HG03575 (cell line): ENCODE measurements around the gene CST7.
"Not testable (repeated sequence)": the region's sequence is repeated elsewhere in the genome, so short reads cannot be mapped to it uniquely, and the experiment has no call there.

Experiments used
- ATAC-seq: cut with Tn5 transposase; IDR thresholded peaks from one replicate; pipeline ENCODE4 v1.9.1; 2021; ENCODE audit not compliant: unreplicated experiment, insufficient number of reproducible peaks, low FRiP score; ENCODE audit errors: extremely low read depth

CST7 gene

DNA sequence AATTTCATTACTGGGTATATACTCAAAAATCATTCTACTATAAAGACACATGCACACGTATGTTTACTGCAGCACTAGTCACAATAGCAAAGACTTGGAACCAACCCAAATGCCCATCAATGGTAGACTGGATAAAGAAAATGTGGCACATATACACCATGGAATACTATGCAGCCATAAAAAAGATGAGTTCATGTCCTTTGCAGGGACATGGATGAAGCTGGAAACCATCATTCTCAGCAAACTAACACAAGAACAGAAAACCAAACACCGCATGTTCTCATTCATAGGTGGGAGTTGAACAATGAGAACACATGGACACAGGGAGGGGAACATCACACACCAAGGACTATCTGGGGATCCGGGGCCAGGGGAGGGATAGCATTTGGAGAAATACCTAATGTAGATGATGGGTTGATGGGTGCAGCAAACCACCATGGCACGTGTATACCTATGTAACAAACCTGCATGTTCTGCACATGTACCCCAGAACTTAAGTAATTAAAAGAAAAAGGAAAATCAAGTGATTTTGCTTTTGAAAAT, 602 bp upstream of the CST7 start:
- not testable (repeated sequence) for ATAC-seq

DNA sequence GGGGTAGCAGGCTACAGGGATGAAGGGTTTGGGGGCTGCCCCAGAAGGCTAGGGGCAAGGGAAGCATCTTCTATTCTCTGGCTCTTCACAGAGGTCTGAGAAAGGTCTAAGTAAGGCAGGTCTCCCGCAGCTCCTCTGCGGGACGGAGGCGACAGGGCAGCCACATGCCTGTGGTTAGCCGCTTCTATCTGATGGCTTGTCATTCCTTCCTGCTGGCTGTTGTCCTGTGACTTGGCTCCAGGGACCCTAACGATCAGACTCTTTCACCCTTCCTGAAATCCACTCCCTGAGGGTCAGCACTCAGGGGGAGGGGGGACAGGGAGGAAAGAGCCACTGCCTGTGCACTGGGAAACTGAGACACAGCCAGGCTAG, 673 bp downstream of the CST7 start:
- no peak for ATAC-seq

GRCh38 chr20:24950128-24950835, 1.2 kb downstream of the CST7 start:
- no peak for ATAC-seq

DNA sequence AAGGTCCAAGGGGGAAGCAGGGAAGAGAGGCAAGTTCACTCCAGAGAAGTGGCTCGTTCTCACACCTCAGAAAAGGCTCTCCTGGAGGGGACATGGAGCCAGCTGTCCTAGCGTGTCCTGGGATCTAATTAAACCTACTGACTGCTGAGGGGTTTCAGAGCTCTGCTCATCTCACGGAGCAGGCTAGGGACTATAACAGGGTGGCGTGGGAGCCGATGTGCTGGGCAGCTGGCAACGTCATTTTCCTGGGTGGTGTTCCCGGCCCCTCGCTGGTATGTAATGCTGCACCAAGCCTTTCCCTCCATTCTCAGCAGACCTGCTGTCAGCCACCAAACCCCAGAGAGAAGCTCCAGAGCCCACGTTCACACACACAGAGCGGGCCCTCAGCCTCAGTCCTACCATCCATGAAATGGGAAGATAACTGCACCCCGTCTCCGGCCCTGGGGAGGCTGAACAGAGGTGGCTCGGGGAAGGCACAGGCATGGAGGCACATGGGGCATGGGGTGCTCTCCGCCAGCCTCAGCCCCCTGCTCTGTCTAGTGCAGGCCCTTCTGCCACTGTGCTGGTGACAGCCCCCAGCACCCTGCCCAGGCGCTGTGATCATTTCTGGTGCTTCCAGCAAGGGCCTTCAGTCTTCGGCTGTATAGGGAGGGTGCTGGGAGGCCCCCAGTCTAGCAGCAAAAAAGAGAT, 1.9 kb downstream of the CST7 start:
- no peak for ATAC-seq

- ATAC-seq = no peak
Measured at GRCh38 chr20:24951536-24952083, 2.5 kb downstream of the CST7 start.

DNA sequence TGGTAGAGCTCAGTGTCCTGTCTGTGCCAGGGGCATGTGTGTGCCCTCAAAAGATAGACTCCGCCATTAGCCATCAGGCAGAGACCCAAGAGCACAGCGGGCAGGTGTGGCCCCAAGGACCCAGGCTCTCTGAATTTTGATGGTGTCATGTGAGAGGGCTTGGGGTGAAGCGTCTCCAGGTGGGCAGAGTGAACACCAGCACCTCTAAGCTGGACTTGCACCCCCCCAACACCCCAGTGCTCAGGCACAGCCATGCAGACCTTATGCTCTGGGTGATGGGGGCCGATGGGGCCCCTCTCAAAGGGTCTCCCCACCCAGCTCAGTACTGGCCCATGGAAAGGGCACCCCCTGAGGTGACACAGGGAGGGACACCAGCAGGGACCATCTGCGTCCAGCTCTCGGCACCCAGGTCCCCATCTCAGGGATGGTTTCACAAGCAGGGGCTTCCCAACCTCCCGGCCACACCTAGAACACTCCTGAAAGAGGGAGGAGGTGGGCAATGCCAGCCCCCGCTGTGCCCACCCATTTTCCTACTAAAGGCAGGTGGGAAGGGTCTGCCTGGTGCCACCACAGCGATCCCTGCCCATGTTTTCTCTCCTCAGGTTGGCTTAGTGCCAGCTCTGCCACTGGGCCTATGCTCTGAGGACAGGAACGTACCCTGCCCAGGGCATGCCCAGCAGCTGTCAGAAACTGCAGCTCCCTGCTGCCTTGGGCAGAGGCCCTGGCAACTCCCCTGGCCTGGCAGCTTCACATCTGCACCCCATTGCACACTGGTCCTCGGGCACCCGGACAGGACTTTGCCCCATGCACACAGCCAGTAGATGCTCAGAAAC, 3.5 kb downstream of the CST7 start:
- no peak for ATAC-seq

GRCh38 chr20:24953209-24953575, 4.1 kb downstream of the CST7 start:
- ATAC-seq = no peak

GRCh38 chr20:24953621-24954133, 4.6 kb downstream of the CST7 start:
- no peak for ATAC-seq

- no peak for ATAC-seq
Measured at GRCh38 chr20:24954151-24954550, 5.1 kb downstream of the CST7 start.

DNA sequence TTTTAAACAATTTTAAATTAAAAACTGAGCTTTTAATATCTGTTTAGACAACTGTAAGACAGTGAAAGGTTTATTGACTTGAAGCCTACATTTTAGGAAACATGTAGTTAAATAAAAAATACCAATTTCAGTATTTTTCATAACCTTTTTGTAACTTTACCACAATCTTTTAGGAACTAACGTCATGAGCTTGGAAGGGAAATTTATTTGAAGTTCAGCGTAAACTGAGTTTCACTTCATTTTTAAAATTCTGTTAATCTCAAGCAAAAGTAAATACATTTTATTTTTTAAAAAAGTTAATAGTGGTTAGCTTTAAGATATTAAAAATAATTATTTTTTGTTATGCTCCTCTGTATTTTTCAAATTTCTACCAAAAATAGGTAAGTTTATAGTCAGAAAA, 5.5 kb downstream of the CST7 start:
- ATAC-seq = no peak

DNA sequence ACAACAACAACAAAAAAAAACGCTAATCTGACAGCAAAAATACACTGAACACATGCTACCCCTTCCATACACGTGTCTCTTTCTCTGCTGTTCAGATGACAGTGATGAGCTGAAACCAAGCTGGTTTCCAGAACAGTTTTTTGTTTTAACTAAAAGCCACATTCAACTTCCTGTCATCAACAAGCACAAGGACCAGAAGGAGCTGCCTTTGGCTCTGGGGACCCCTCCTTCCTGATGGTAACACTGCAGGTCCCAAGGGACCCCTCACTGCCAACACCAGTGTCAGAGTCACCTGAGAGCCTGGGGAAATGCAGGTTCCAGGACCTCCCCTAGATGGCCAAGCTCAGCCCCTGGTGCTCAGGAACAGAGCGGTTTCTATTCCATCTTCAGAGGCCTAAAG, 6.0 kb downstream of the CST7 start:
- peak; percentile 84 for ATAC-seq

- ATAC-seq = no peak
Measured at GRCh38 chr20:24956001-24956841, 7.2 kb downstream of the CST7 start.

DNA sequence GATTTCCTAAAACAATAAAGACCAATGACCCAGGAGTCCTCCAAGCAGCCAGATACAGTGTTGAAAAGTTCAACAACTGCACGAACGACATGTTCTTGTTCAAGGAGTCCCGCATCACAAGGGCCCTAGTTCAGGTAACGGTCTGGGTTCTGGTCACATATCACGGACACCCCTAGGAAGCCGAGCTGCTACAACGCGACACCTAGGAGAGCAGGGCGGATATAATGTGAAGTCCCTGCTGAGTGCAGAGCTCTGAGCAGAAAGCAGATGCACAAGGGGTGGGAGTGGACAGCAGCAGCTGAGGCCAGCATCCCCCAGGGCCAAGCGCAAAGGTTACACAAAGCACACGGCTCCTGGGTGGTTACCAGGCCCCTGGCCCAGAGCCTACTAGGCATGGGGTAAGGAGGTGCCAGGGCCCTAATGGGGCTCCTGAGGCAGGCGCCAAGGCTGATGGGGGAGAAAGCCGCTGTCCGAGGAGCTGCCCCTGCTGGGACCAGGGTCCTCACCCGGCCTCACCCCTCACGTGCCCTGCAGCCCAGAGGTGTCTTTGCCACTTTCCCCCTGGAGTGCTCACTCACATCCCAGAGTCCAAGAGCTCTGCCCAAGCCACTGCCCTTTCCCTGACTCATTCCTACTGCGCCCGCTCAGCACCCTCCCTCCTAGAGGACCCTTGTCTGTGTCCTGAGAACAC, 8.4 kb downstream of the CST7 start:
- no peak for ATAC-seq

GRCh38 chr20:24958506-24959385, 9.7 kb downstream of the CST7 start:
- no peak for ATAC-seq

DNA sequence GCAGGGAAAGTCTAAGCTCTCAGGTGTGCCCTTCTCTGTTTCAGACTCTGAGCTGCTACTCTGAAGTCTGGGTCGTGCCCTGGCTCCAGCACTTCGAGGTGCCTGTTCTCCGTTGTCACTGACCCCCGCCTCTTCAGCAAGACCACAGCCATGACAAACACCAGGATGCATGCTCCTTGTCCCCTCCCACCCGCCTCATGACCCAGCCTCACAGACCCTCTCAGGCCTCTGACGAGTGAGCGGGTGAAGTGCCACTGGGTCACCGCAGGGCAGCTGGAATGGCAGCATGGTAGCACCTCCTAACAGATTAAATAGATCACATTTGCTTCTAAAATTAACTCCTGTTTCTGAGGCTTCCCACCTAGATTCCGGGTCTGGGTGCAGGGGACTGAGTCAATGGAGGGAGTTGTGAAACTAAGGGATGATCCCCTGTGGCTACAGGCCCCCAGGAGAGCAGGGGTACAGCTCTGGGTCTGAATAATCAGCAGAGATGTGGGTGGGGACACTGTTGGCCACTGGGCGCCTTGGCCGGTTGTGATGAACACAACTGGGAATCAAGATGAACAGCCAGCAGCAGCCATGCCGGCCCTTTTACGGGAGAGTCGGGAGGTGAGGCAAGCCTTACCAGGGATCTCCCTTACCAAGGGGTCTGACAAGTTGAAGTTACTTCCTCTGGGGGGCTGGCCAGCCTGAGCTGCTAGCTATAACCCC, 10.7 kb downstream of the CST7 start:
- ATAC-seq = no peak

- ATAC-seq = no peak
Measured at GRCh38 chr20:24960302-24960801, 11.3 kb downstream of the CST7 start.
